Mesendoderm (in vitro differentiated cells): ENCODE results near the gene CREBL2.
A peak's percentile ranks its signal among the peaks of the same experiment; 100 is the strongest.

ENCODE experiments used
- DNase-seq: peaks from one replicate; pipeline ENCODE4 v3.0.0; 2013
- H2AK5ac ChIP-seq: 2 replicates; pipeline ENCODE4 v1.6.1; 2013; ENCODE audit warnings: low read length, inconsistent platforms
- H2BK120ac ChIP-seq: 2 replicates; pipeline ENCODE4 v1.6.1; 2013; ENCODE audit warnings: low read depth, mild to moderate bottlenecking, low read length, moderate library complexity, mixed read lengths
- H2BK15ac ChIP-seq: replicated peaks from 2 replicates; pipeline ENCODE4 v1.6.1; 2013; ENCODE audit warnings: low read depth, mild to moderate bottlenecking, moderate library complexity
- H2BK5ac ChIP-seq: 2 replicates; pipeline ENCODE4 v1.6.1; 2013; ENCODE audit warnings: low read length, inconsistent platforms
- H3K18ac ChIP-seq: 2 replicates; pipeline ENCODE4 v1.6.1; 2013; ENCODE audit warnings: mild to moderate bottlenecking, low read length, mixed read lengths
- H3K23ac ChIP-seq: one replicate; pipeline ENCODE4 v1.6.1; 2013; ENCODE audit warnings: low read length
- H3K27ac ChIP-seq: 2 replicates; pipeline ENCODE4 v1.5.1; 2013; ENCODE audit warnings: low read depth, mild to moderate bottlenecking, inconsistent platforms, low read length, moderate library complexity
- H3K27me3 ChIP-seq: 2 replicates; pipeline ENCODE4 v1.6.1; 2013; ENCODE audit warnings: low read length, control low read depth, mild to moderate bottlenecking, inconsistent platforms; ENCODE audit not compliant: insufficient read depth, poor library complexity
- H3K36me3 ChIP-seq: 2 replicates; pipeline ENCODE4 v1.6.1; 2013; ENCODE audit warnings: low read length, inconsistent platforms; ENCODE audit not compliant: control insufficient read depth, insufficient read depth
- H3K4ac ChIP-seq: one replicate; pipeline ENCODE4 v1.6.1; 2013; ENCODE audit warnings: low read depth, mild to moderate bottlenecking, low read length, moderate library complexity
- H3K4me1 ChIP-seq: 2 replicates; pipeline ENCODE4 v1.6.1; 2013; ENCODE audit warnings: low read depth, low read length, inconsistent platforms; ENCODE audit not compliant: control insufficient read depth
- H3K4me2 ChIP-seq: 2 replicates; pipeline ENCODE4 v1.6.1; 2013; ENCODE audit warnings: low read length
- H3K4me3 ChIP-seq: 2 replicates; pipeline ENCODE4 v1.5.1; 2013; ENCODE audit warnings: mild to moderate bottlenecking, low read length
- H3K56ac ChIP-seq: one replicate; pipeline ENCODE4 v1.6.1; 2013; ENCODE audit warnings: low read length
- H3K79me1 ChIP-seq: 2 replicates; pipeline ENCODE4 v1.6.1; 2013; ENCODE audit warnings: low read length, inconsistent platforms
- H3K79me2 ChIP-seq: 2 replicates; pipeline ENCODE4 v1.6.1; 2013; ENCODE audit warnings: mild to moderate bottlenecking, low read length; ENCODE audit not compliant: control insufficient read depth, insufficient read depth
- H3K9ac ChIP-seq: 2 replicates; pipeline ENCODE4 v1.6.1; 2013; ENCODE audit warnings: low read length, inconsistent platforms
- H4K5ac ChIP-seq: one replicate; pipeline ENCODE4 v1.6.1; 2013; ENCODE audit warnings: low read length
- H4K8ac ChIP-seq: one replicate; pipeline ENCODE4 v1.6.1; 2013; ENCODE audit warnings: low read depth, mild to moderate bottlenecking, control low read depth, low read length, moderate library complexity
- WGBS: extraction: QIAGEN DNeasy Blood & Tissue Kit; methylation state at CpG from one replicate; pipeline ENCODE4 v1.1.7; 2013; ENCODE audit warnings: low lambda C conversion rate, missing lambda C conversion rate; ENCODE audit not compliant: insufficient coverage; ENCODE audit errors: extremely low coverage; 5-methylcytosine and 5-hydroxymethylcytosine counted together

Gene CREBL2

GRCh38 chr12:12600659-12601058 is 11.0 kb upstream of the CREBL2 start:
- H3K4ac ChIP-seq = no peak overlapping the region
- H3K56ac ChIP-seq = no peak overlapping the region
- no peaks in the 10 kb centered on the region for H3K79me1 ChIP-seq
- no CpG with 5 or more reads among the region's 8 CpGs for WGBS
- H2BK5ac ChIP-seq = no peak overlapping the region
- H2BK15ac ChIP-seq = no peak overlapping the region
- H3K27me3 ChIP-seq = no peaks in the 10 kb centered on the region
- H3K36me3 ChIP-seq = no peaks in the 10 kb centered on the region
- no peak overlapping the region for H2AK5ac ChIP-seq
- no peak overlapping the region for H3K4me2 ChIP-seq
- no peaks in the 10 kb centered on the region for H3K4me1 ChIP-seq
- no peak overlapping the region for H3K18ac ChIP-seq
- no peak overlapping the region for H4K5ac ChIP-seq
- DNase-seq = no peak
- no peak overlapping the region for H2BK120ac ChIP-seq
- H4K8ac ChIP-seq = no peak overlapping the region
- H3K9ac ChIP-seq = no peak overlapping the region
- H3K4me3 ChIP-seq = no peak overlapping the region
- H3K23ac ChIP-seq = no peak overlapping the region
- H3K27ac ChIP-seq = no peak overlapping the region
- H3K79me2 ChIP-seq = no peaks in the 10 kb centered on the region

GRCh38 chr12:12604740-12605139 is 6.9 kb upstream of the CREBL2 start:
- H4K8ac ChIP-seq = no peak overlapping the region
- no peak for DNase-seq
- H3K36me3 ChIP-seq = no peaks in the 10 kb centered on the region
- no peak overlapping the region for H3K9ac ChIP-seq
- no peak overlapping the region for H3K56ac ChIP-seq
- no peak overlapping the region for H3K4me2 ChIP-seq
- no peak overlapping the region for H3K23ac ChIP-seq
- H3K27me3 ChIP-seq = no peaks in the 10 kb centered on the region
- H2BK15ac ChIP-seq = no peak overlapping the region
- no peak overlapping the region for H3K4me3 ChIP-seq
- no peak overlapping the region for H2BK120ac ChIP-seq
- no peak overlapping the region for H2AK5ac ChIP-seq
- H4K5ac ChIP-seq = no peak overlapping the region
- H3K4me1 ChIP-seq = no peaks in the 10 kb centered on the region
- H2BK5ac ChIP-seq = no peak overlapping the region
- H3K18ac ChIP-seq = peak overlapping the region; percentile 28
- H3K79me2 ChIP-seq = no peaks in the 10 kb centered on the region
- no peak overlapping the region for H3K4ac ChIP-seq
- H3K79me1 ChIP-seq = no peaks in the 10 kb centered on the region
- no peak overlapping the region for H3K27ac ChIP-seq
- no CpG with 5 or more reads among the region's 5 CpGs for WGBS

DNA sequence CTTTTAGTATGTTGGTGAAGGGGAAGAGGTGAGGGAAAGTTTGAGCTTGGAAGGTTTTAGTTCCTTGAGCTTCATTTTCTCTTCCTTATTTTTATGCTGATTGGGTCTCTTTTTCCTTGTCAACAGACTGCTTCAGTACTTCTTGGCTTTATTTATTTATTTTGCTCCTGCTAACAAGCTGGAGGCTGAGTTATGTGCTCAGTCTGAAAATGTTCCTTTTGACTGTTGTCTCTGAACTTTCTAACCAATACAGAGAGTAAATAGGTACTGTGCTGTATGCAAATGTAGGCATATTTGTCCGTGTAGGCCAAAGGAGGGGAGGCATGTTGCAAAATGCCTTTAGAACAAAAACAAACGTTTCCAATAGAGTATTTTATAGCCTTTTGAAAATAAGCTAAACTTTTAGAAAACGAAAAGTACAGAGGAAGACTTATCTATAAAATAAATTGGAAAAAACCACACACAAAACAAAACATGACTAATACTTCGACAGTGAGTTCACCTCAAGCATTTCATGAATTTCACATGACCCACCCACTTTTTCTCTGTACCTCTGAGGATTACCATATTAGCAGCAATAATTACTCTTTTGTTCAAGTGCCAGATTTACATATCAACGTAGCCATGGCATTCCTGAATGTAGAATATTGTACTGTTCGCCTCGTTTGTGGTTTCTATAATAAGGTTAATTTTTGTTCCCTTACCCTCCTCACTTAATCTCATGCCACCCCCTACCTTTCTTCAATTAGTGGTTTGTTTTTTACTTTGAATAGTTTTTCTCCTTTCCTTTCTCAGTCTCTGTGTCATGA is 4.7 kb upstream of the CREBL2 start:
- Histone ChIP-seq H3K36me3 (no peaks in the 10 kb centered on the region), H3K4me2 (no peak overlapping the region), H3K4me3 (no peak overlapping the region), H4K8ac (no peak overlapping the region), H2BK5ac (no peak overlapping the region), H2BK120ac (no peak overlapping the region), H2AK5ac (no peak overlapping the region), H3K79me1 (no peaks in the 10 kb centered on the region), H3K56ac (no peak overlapping the region), H3K27me3 (no peaks in the 10 kb centered on the region), H2BK15ac (no peak overlapping the region), H3K18ac (no peak overlapping the region), H3K27ac (no peak overlapping the region), H3K9ac (no peak overlapping the region), H3K23ac (no peak overlapping the region), H3K79me2 (no peaks in the 10 kb centered on the region), H4K5ac (no peak overlapping the region), H3K4me1 (no peaks in the 10 kb centered on the region), H3K4ac (no peak overlapping the region)
- peak; percentile 45 for DNase-seq
- no CpG with 5 or more reads among the region's 7 CpGs for WGBS

- no peaks in the 10 kb centered on the region for H3K27me3 ChIP-seq
- H4K8ac ChIP-seq = no peak overlapping the region
- H2BK15ac ChIP-seq = no peak overlapping the region
- no peak for DNase-seq
- no peak overlapping the region for H4K5ac ChIP-seq
- no peaks in the 10 kb centered on the region for H3K36me3 ChIP-seq
- H3K79me1 ChIP-seq = no peaks in the 10 kb centered on the region
- H2BK120ac ChIP-seq = no peak overlapping the region
- no peak overlapping the region for H3K56ac ChIP-seq
- H3K23ac ChIP-seq = no peak overlapping the region
- no peaks in the 10 kb centered on the region for H3K79me2 ChIP-seq
- H3K27ac ChIP-seq = no peak overlapping the region
- H3K4me2 ChIP-seq = no peak overlapping the region
- no peak overlapping the region for H3K18ac ChIP-seq
- H2BK5ac ChIP-seq = no peak overlapping the region
- no peak overlapping the region for H3K4me3 ChIP-seq
- no peak overlapping the region for H3K9ac ChIP-seq
- H2AK5ac ChIP-seq = no peak overlapping the region
- no peak overlapping the region for H3K4ac ChIP-seq
- no CpG with 5 or more reads among the region's 1 CpG for WGBS
- no peaks in the 10 kb centered on the region for H3K4me1 ChIP-seq
These were observed 3.1 kb upstream of the CREBL2 start for GRCh38 chr12:12608557-12608957.

- H2BK120ac ChIP-seq = no peak overlapping the region
- H4K8ac ChIP-seq = no peak overlapping the region
- H4K5ac ChIP-seq = no peak overlapping the region
- H3K27ac ChIP-seq = no peak overlapping the region
- no peaks in the 10 kb centered on the region for H3K36me3 ChIP-seq
- no peak overlapping the region for H3K4me2 ChIP-seq
- H3K27me3 ChIP-seq = no peaks in the 10 kb centered on the region
- no peaks in the 10 kb centered on the region for H3K79me1 ChIP-seq
- H3K79me2 ChIP-seq = no peaks in the 10 kb centered on the region
- H3K9ac ChIP-seq = no peak overlapping the region
- no peak overlapping the region for H3K4ac ChIP-seq
- H2BK15ac ChIP-seq = no peak overlapping the region
- DNase-seq = no peak
- H2AK5ac ChIP-seq = no peak overlapping the region
- H2BK5ac ChIP-seq = no peak overlapping the region
- H3K18ac ChIP-seq = no peak overlapping the region
- H3K23ac ChIP-seq = no peak overlapping the region
- no peak overlapping the region for H3K4me3 ChIP-seq
- no CpG with 5 or more reads among the region's 3 CpGs for WGBS
- H3K56ac ChIP-seq = no peak overlapping the region
- no peaks in the 10 kb centered on the region for H3K4me1 ChIP-seq
These were observed 2.0 kb upstream of the CREBL2 start for GRCh38 chr12:12609692-12610091.

- Histone ChIP-seq H4K5ac (no peak overlapping the region), H3K23ac (no peak overlapping the region), H2BK120ac (no peak overlapping the region), H3K27ac (no peak overlapping the region), H3K9ac (no peak overlapping the region), H3K4me3 (no peak overlapping the region), H2AK5ac (no peak overlapping the region), H3K79me2 (no peaks in the 10 kb centered on the region), H3K4me1 (no peaks in the 10 kb centered on the region), H3K4ac (no peak overlapping the region), H3K79me1 (no peaks in the 10 kb centered on the region), H2BK5ac (no peak overlapping the region), H2BK15ac (no peak overlapping the region), H3K56ac (peak overlapping the region; percentile 58), H3K36me3 (no peaks in the 10 kb centered on the region), H3K4me2 (no peak overlapping the region), H4K8ac (no peak overlapping the region), H3K18ac (no peak overlapping the region), H3K27me3 (no peaks in the 10 kb centered on the region)
- WGBS = 88% methylated on average over 1 of the region's 4 CpGs
- no peak for DNase-seq
These were observed 965 bp upstream of the CREBL2 start for GRCh38 chr12:12610711-12611110.
